HG03469 (cell line): ENCODE results near the gene IFNA2.
"Not testable (repeated sequence)": the region's sequence is repeated elsewhere in the genome, so short reads cannot be mapped to it uniquely, and the experiment has no call there.

Experiments used
- ATAC-seq: cut with Tn5 transposase; IDR thresholded peaks from one replicate; pipeline ENCODE4 v1.9.1; 2021; ENCODE audit warnings: mild to moderate bottlenecking, moderate library complexity, moderate number of reproducible peaks; ENCODE audit not compliant: unreplicated experiment

Gene IFNA2

GRCh38 chr9:21385131-21385670 is at the start of gene IFNA2:
Gene IFNA2 (minus strand): TSS chr9:21385398. CDS start chr9:21385329, 69 bp downstream.
- no peak for ATAC-seq

GRCh38 chr9:21435015-21435383 is 49.8 kb upstream of the IFNA2 start:
- ATAC-seq, result not testable (repeated sequence)

GRCh38 chr9:21434202-21435014 is 49.2 kb upstream of the IFNA2 start:
- ATAC-seq, result no peak

- ATAC-seq, result peak; percentile 55
Measured at GRCh38 chr9:21432672-21433425, 47.7 kb upstream of the IFNA2 start.

GRCh38 chr9:21429191-21429590 is 44.0 kb upstream of the IFNA2 start:
- no peak for ATAC-seq

- ATAC-seq, result peak; percentile 46
Measured at GRCh38 chr9:21428235-21428634, 43.0 kb upstream of the IFNA2 start.

GRCh38 chr9:21415493-21416267 is 30.5 kb upstream of the IFNA2 start:
- ATAC-seq, result no peak

GRCh38 chr9:21414220-21414940 is 29.2 kb upstream of the IFNA2 start:
- ATAC-seq, result no peak

- ATAC-seq, result no peak
Measured at GRCh38 chr9:21413624-21414023, 28.4 kb upstream of the IFNA2 start.

- no peak for ATAC-seq
Measured at GRCh38 chr9:21413151-21413550, 28.0 kb upstream of the IFNA2 start.

GRCh38 chr9:21412107-21412506 is 26.9 kb upstream of the IFNA2 start:
- peak; percentile 67 for ATAC-seq

GRCh38 chr9:21408817-21409216 is 23.6 kb upstream of the IFNA2 start, which contains the start of gene IFNA8:
Gene IFNA8 (plus strand): TSS chr9:21409117. CDS start chr9:21409177, 60 bp downstream.
- no peak for ATAC-seq

- ATAC-seq, result no peak
Measured at GRCh38 chr9:21404146-21404545, 18.9 kb upstream of the IFNA2 start.

GRCh38 chr9:21402386-21403251 is 17.4 kb upstream of the IFNA2 start:
- no peak for ATAC-seq

GRCh38 chr9:21399956-21400355 is 14.8 kb upstream of the IFNA2 start:
- no peak for ATAC-seq

- ATAC-seq, result no peak
Measured at GRCh38 chr9:21398955-21399489, 13.8 kb upstream of the IFNA2 start.

GRCh38 chr9:21395778-21396717 is 10.8 kb upstream of the IFNA2 start:
- ATAC-seq, result peak; percentile 31

GRCh38 chr9:21392270-21392669 is 7.1 kb upstream of the IFNA2 start:
- peak; percentile 91 for ATAC-seq
